Lower lobe of right lung (tissue), 2 donors: ENCODE measurements around the gene RGL3. TPM values are rescaled to one million over a fixed set of nuclear protein-coding genes. Genes with fewer than 3 reads are reported as not detected.
"Not testable (repeated sequence)": the region's sequence is repeated elsewhere in the genome, so short reads cannot be mapped to it uniquely, and the experiment has no call there.

Experiments used
- ATAC-seq, 2 donors: fragments of 200-7000 bp; cut with Tn5 transposase; one replicate each; pipeline ENCODE4 v1.9.1; 2020 to 2022; ENCODE audit warnings: mild to moderate bottlenecking in 2 of 2, moderate library complexity in 2 of 2
- DNase-seq: peaks from one replicate; pipeline ENCODE4 v3.0.0-alpha.2; 2020
- H3K27ac ChIP-seq: fragments of 200-600 bp; one replicate; pipeline ENCODE4 v1.8.0; 2022
- H3K27me3 ChIP-seq: fragments of 200-600 bp; one replicate; pipeline ENCODE4 v1.8.0; 2022; ENCODE audit warnings: low read depth
- H3K36me3 ChIP-seq: fragments of 200-600 bp; one replicate; pipeline ENCODE4 v1.8.0; 2022; ENCODE audit warnings: mild to moderate bottlenecking
- H3K4me1 ChIP-seq: fragments of 200-600 bp; one replicate; pipeline ENCODE4 v1.8.0; 2022
- H3K4me3 ChIP-seq: fragments of 200-600 bp; one replicate; pipeline ENCODE4 v1.8.0; 2022; ENCODE audit warnings: mild to moderate bottlenecking
- H3K9me3 ChIP-seq: fragments of 200-600 bp; one replicate; pipeline ENCODE4 v1.8.0; 2022
- CTCF ChIP-seq: fragments of 200-600 bp; IDR thresholded peaks from one replicate; pipeline ENCODE4 v1.8.0; 2022; ENCODE audit warnings: antibody characterized with exemption, mild to moderate bottlenecking
- intact Hi-C: fragments of 100-400 bp; cut with DNase I; formaldehyde crosslinking; loops from one replicate; pipeline ENCODE4 v1.11.0; 2022
- total RNA-seq: library from RNA; stranded (reverse); fragmentation: NEBNext Ultra II Directional; extraction: Animal tissue kit (Norgen Biotek cat#: 25700); gene quantifications from one replicate; pipeline ENCODE4 v1.2.1, GENCODE V29; 2021
- donor health status: DM: no; HTN: yes; CAD: no; lungs with severe emphysema.

Gene RGL3
- total RNA-seq, 1 donor from 2014 or later: 55.8 TPM

- TF ChIP-seq CTCF: no peak
- DNase-seq (peak; percentile 96), ATAC-seq (peak; percentile 94 to 95)
- Histone ChIP-seq H3K36me3 (peaks cover 8% of the 10 kb centered on the region), H3K4me1 (peaks cover 9% of the 10 kb centered on the region), H3K27me3 (no peaks in the 10 kb centered on the region), H3K4me3 (peak within 1 kb of the TSS; percentile 60), H3K27ac (peak within 1 kb of the TSS; percentile 41), H3K9me3 (no peaks in the 10 kb centered on the region)
- intact Hi-C loops: no loop called here
Measured at GRCh38 chr19:11355160-11356073, 63.7 kb downstream of the RGL3 start, which contains the start of gene PLPPR2. Gene PLPPR2, plus strand, starts transcription at chr19:11355432. Its CDS starts 2,242 bp downstream, at chr19:11357674.

- H3K36me3 ChIP-seq, H3K9me3 ChIP-seq, H3K4me3 ChIP-seq, H3K4me1 ChIP-seq, H3K27ac ChIP-seq, DNase-seq, H3K27me3 ChIP-seq, ATAC-seq, intact Hi-C loops: not testable (repeated sequence)
Measured at GRCh38 chr19:11354102-11354501, 65.0 kb downstream of the RGL3 start.

- intact Hi-C loops: no loop called here
- H3K9me3 ChIP-seq: peaks cover 3% of the 10 kb centered on the region
- no peaks in the 10 kb centered on the region for H3K27me3 ChIP-seq
- H3K36me3 ChIP-seq: no peaks in the 10 kb centered on the region
- TF ChIP-seq CTCF: no peak
- no peak overlapping the region for H3K27ac ChIP-seq
- ATAC-seq: no peak
- peaks cover 22% of the 10 kb centered on the region for H3K4me1 ChIP-seq
- DNase-seq: no peak
- H3K4me3 ChIP-seq: no peak overlapping the region
Measured at GRCh38 chr19:11349171-11349570, 69.9 kb downstream of the RGL3 start.

- no peak for TF ChIP-seq CTCF
- no peak overlapping the region for H3K27ac ChIP-seq
- H3K36me3 ChIP-seq: peaks cover 4% of the 10 kb centered on the region
- H3K4me3 ChIP-seq: no peak overlapping the region
- no peak for ATAC-seq
- DNase-seq: no peak
- H3K9me3 ChIP-seq: peaks cover 3% of the 10 kb centered on the region
- no peaks in the 10 kb centered on the region for H3K27me3 ChIP-seq
- peaks cover 31% of the 10 kb centered on the region for H3K4me1 ChIP-seq
- intact Hi-C loops: no loop called here
Measured at GRCh38 chr19:11347546-11348039, 71.5 kb downstream of the RGL3 start.

GRCh38 chr19:11346104-11346940, 72.8 kb downstream of the RGL3 start, which contains the start of the genes CCDC159 and TMEM205:
Gene CCDC159, plus strand, starts transcription at chr19:11346519. Its CDS starts 88 bp downstream, at chr19:11346607.
Gene TMEM205, minus strand, starts transcription at chr19:11346268. Its CDS starts 649 bp downstream, at chr19:11345619.
- H3K9me3 ChIP-seq: peaks cover 3% of the 10 kb centered on the region
- H3K27me3 ChIP-seq: no peaks in the 10 kb centered on the region
- H3K4me1 ChIP-seq: peaks cover 31% of the 10 kb centered on the region
- peak within 1 kb of the TSS; percentile 82 for H3K27ac ChIP-seq
- H3K36me3 ChIP-seq: peaks cover 14% of the 10 kb centered on the region
- no peak for TF ChIP-seq CTCF
- peak within 1 kb of the TSS; percentile 70 for H3K4me3 ChIP-seq
- intact Hi-C loops: no loop called here
- ATAC-seq (peak; percentile 97), DNase-seq (peak; percentile 98)
